SK-N-SH (cell line): ENCODE results near the gene PNKD. TPM values are rescaled to one million over a fixed set of nuclear protein-coding genes. Genes with fewer than 3 reads are reported as not detected.

Experiments
- CTCF ChIA-PET: fragments of 300-600, 350-600 bp; formaldehyde crosslinking; extraction: SDS; loops from one replicate; lab custom pipeline; 2021; lab: Yijun Ruan, JAX
- POLR2A ChIA-PET: fragments of 350-600 bp; sonication (Branson Sonifier 250); formaldehyde crosslinking; extraction: SDS; loops from one replicate; lab custom pipeline; 2020; ENCODE audit warnings: antibody characterized with exemption, inconsistent platforms; lab: Yijun Ruan, JAX
- DNase-seq: peaks from one replicate; pipeline ENCODE4 v3.0.0; 2012
- H2AFZ ChIP-seq: fragments of 200-600 bp; sonication (generic); 2 replicates; pipeline ENCODE4 v1.8.1; 2016; ENCODE audit warnings: antibody characterized with exemption, mild to moderate bottlenecking, low read depth
- H3F3A ChIP-seq: fragments of 200-600 bp; sonication (generic); replicated peaks from 2 replicates; pipeline ENCODE3; 2016; ENCODE audit warnings: antibody characterized with exemption, mild to moderate bottlenecking; ENCODE audit not compliant: insufficient read depth
- H3K27ac ChIP-seq, 2 experiments: fragments of 200-500 bp in 1 of 2; fragments of 200-600 bp in 1 of 2; sonication (Bioruptor generic) in 1 of 2; sonication (generic), shearing (Covaris generic) in 1 of 2; 2 replicates each; pipeline versions ENCODE4 v1.5.1 to v1.6.1; 2014 to 2016; ENCODE audit warnings: low read depth in 2 of 2, inconsistent platforms in 1 of 2, low read length in 1 of 2, mild to moderate bottlenecking in 1 of 2, mixed read lengths in 1 of 2
- H3K27me3 ChIP-seq: fragments of 200-600 bp; sonication (generic), shearing (Covaris generic); 2 replicates; pipeline ENCODE4 v1.6.1; 2016; ENCODE audit warnings: mixed run types; ENCODE audit not compliant: insufficient read depth
- H3K36me3 ChIP-seq, 2 experiments: fragments of 200-500 bp in 1 of 2; fragments of 200-600 bp in 1 of 2; sonication (Bioruptor generic) in 1 of 2; sonication (generic) in 1 of 2; replicated peaks in 1 of 2; 2 replicates each; pipeline versions ENCODE3 to v1.5.1; 2014 to 2016; ENCODE audit warnings: low read length in 1 of 2, mild to moderate bottlenecking in 1 of 2; ENCODE audit not compliant: insufficient read depth in 2 of 2, control insufficient read depth in 1 of 2
- H3K4me1 ChIP-seq, 2 experiments: fragments of 200-500 bp in 1 of 2; fragments of 200-600 bp in 1 of 2; sonication (Bioruptor generic) in 1 of 2; sonication (generic), shearing (Covaris generic) in 1 of 2; 2 replicates each; pipeline versions ENCODE4 v1.5.1 to v1.6.1; 2014 to 2016; ENCODE audit warnings: low read depth in 1 of 2, low read length in 1 of 2, mixed run types in 1 of 2; ENCODE audit not compliant: insufficient read depth in 2 of 2, control insufficient read depth in 1 of 2
- H3K4me2 ChIP-seq: fragments of 200-600 bp; sonication (generic), shearing (Covaris generic); 2 replicates; pipeline ENCODE4 v1.6.1; 2017; ENCODE audit warnings: mixed run types
- H3K4me3 ChIP-seq, 2 experiments: fragments of 200-500 bp in 1 of 2; fragments of 200-600 bp in 1 of 2; sonication (Bioruptor generic) in 1 of 2; sonication (generic), shearing (Covaris generic) in 1 of 2; 2 replicates each; pipeline versions ENCODE4 v1.5.1 to v1.8.1; 2014 to 2016; ENCODE audit warnings: low read depth in 2 of 2, inconsistent platforms in 1 of 2, low read length in 1 of 2, mild to moderate bottlenecking in 1 of 2, mixed read lengths in 1 of 2, moderate library complexity in 1 of 2
- H3K79me2 ChIP-seq: fragments of 200-600 bp; sonication (generic); 2 replicates; pipeline ENCODE4 v1.8.1; 2017; ENCODE audit warnings: mild to moderate bottlenecking; ENCODE audit not compliant: insufficient read depth
- H3K9ac ChIP-seq: fragments of 200-600 bp; sonication (generic); 2 replicates; pipeline ENCODE4 v1.6.1; 2017; ENCODE audit warnings: mixed run types
- H3K9me2 ChIP-seq: fragments of 200-600 bp; sonication (generic); 2 replicates; pipeline ENCODE4 v1.6.1; 2017; ENCODE audit warnings: mixed run types
- H3K9me3 ChIP-seq: fragments of 200-600 bp; sonication (generic); 2 replicates; pipeline ENCODE4 v1.6.1; 2017; ENCODE audit warnings: mixed run types, mild to moderate bottlenecking, moderate library complexity
- H4K20me1 ChIP-seq: fragments of 200-600 bp; sonication (generic); 2 replicates; pipeline ENCODE4 v1.6.1; 2017; ENCODE audit warnings: mild to moderate bottlenecking, mixed run types; ENCODE audit not compliant: insufficient read depth
- CTCF ChIP-seq: fragments of 200-600 bp; sonication (generic); IDR thresholded peaks from 2 replicates; pipeline ENCODE4 v1.6.1; 2017; ENCODE audit warnings: antibody characterized with exemption, mild to moderate bottlenecking, moderate library complexity
- ELF1 ChIP-seq: IDR thresholded peaks from 2 replicates; pipeline ENCODE4 v1.4.0; 2012
- EZH2phosphoT487 ChIP-seq: fragments of 200-600 bp; sonication (generic); IDR thresholded peaks from 2 replicates; pipeline ENCODE4 v1.6.1; 2017; ENCODE audit warnings: low read depth, mixed run types, mild to moderate bottlenecking, antibody characterized with exemption, moderate library complexity, borderline replicate concordance
- FOSL2 ChIP-seq: IDR thresholded peaks from 2 replicates; pipeline ENCODE4 v1.4.0; 2012; ENCODE audit warnings: low read depth, mild to moderate bottlenecking, moderate library complexity, borderline replicate concordance
- FOXJ3 ChIP-seq: sonication (generic); formaldehyde crosslinking; IDR thresholded peaks from 2 replicates; pipeline ENCODE4 v1.5.1; 2020; ENCODE audit warnings: mild to moderate bottlenecking, missing genetic modification reagents
- GABPA ChIP-seq: IDR thresholded peaks from 2 replicates; pipeline ENCODE4 v1.4.0; 2012; ENCODE audit warnings: low read depth, mild to moderate bottlenecking
- GATA2 ChIP-seq: sonication (generic); formaldehyde crosslinking; IDR thresholded peaks from 2 replicates; pipeline ENCODE4 v1.5.0; 2020; ENCODE audit warnings: mild to moderate bottlenecking, missing genetic modification reagents
- IRF3 ChIP-seq: fragments of 150-350 bp; IDR thresholded peaks from 2 replicates; pipeline ENCODE4 v1.6.1; 2016; ENCODE audit warnings: mild to moderate bottlenecking, low read depth, low read length
- POLR2AphosphoS5 ChIP-seq: IDR thresholded peaks from 2 replicates; pipeline ENCODE4 v1.6.1; 2012; ENCODE audit warnings: low read depth, low read length
- RXRA ChIP-seq: IDR thresholded peaks from 2 replicates; pipeline ENCODE4 v1.4.0; 2012; ENCODE audit warnings: low read depth, mild to moderate bottlenecking, borderline replicate concordance
- SIN3A ChIP-seq: IDR thresholded peaks from 2 replicates; pipeline ENCODE4 v1.6.1; 2012; ENCODE audit warnings: low read depth, mild to moderate bottlenecking, low read length, moderate library complexity, borderline replicate concordance
- TAF1 ChIP-seq: IDR thresholded peaks from 2 replicates; pipeline ENCODE4 v1.6.1; 2012; ENCODE audit warnings: low read depth, mild to moderate bottlenecking, low read length, moderate library complexity, borderline replicate concordance
- whole genome bisulfite sequencing: methylation state at CpG from one replicate; pipeline ENCODE4 v1.1.6; 2017; ENCODE audit warnings: low lambda C conversion rate; 5-methylcytosine and 5-hydroxymethylcytosine counted together
- polyA plus RNA-seq, 3 experiments: library from polyadenylated mRNA; depleted of rRNA; stranded (reverse); fragments of >200 nt; gene quantifications; 2 replicates each; pipeline ENCODE4 v1.2.3, GENCODE V29; 2012

Gene PNKD
- polyA plus RNA-seq, 1 of the 3 experiments (the other 2 are of a cell fraction) = 101 TPM

- Histone ChIP-seq H3K27ac (no peak overlapping the region), H3K9me3 (no peaks in the 10 kb centered on the region), H2AFZ (no peak overlapping the region), H3K4me3 (no peak overlapping the region), H3K79me2 (no peaks in the 10 kb centered on the region), H3K4me1 (no peaks in the 10 kb centered on the region; a peak in 1 of 4 replicates), H3K4me2 (no peak overlapping the region), H4K20me1 (no peaks in the 10 kb centered on the region), H3K27me3 (no peaks in the 10 kb centered on the region), H3F3A (no peaks in the 10 kb centered on the region), H3K9ac (no peak overlapping the region), H3K9me2 (no peaks in the 10 kb centered on the region), H3K36me3 (no peaks in the 10 kb centered on the region)
- no peak for DNase-seq
- no peak for TF ChIP-seq POLR2AphosphoS5
- no peak for TF ChIP-seq SIN3A
- no peak for TF ChIP-seq RXRA
- TF ChIP-seq CTCF = no peak
- TF ChIP-seq IRF3 = no peak
- ChIA-PET POLR2A (no interaction called here), CTCF (no interaction called here)
- 88% methylated on average over 8 of the region's 8 CpGs for WGBS
Observed at GRCh38 chr2:218362606-218363005, 92.3 kb downstream of the PNKD start.

- no peak overlapping the region for H3K9ac ChIP-seq
- no peaks in the 10 kb centered on the region for H3K9me3 ChIP-seq
- no peaks in the 10 kb centered on the region; a peak in 1 of 4 replicates for H3K4me1 ChIP-seq
- CTCF ChIA-PET = no interaction called here
- no peaks in the 10 kb centered on the region for H3K27me3 ChIP-seq
- no peak overlapping the region for H3K4me2 ChIP-seq
- no peaks in the 10 kb centered on the region for H4K20me1 ChIP-seq
- H3K27ac ChIP-seq = no peak overlapping the region
- H3F3A ChIP-seq = no peaks in the 10 kb centered on the region
- no peak overlapping the region for H2AFZ ChIP-seq
- TF ChIP-seq ELF1 = no peak
- no peak for TF ChIP-seq FOXJ3 (CRISPR knock-in tag)
- TF ChIP-seq EZH2phosphoT487 = no peak
- TF ChIP-seq GATA2 = no peak
- TF ChIP-seq GABPA = no peak
- TF ChIP-seq TAF1 = no peak
- TF ChIP-seq FOSL2 = no peak
- 80% methylated on average over 3 of the region's 3 CpGs for WGBS
- no peak overlapping the region for H3K4me3 ChIP-seq
- H3K79me2 ChIP-seq = no peaks in the 10 kb centered on the region
- POLR2A ChIA-PET = no interaction called here
- no peaks in the 10 kb centered on the region for H3K36me3 ChIP-seq
- no peaks in the 10 kb centered on the region for H3K9me2 ChIP-seq
- no peak for DNase-seq
Observed at GRCh38 chr2:218363736-218364135, 93.4 kb downstream of the PNKD start.
